K562 (cell line): Measurements from ENCODE around the gene MTHFR.

ENCODE experiments used
- EP300 ChIP-seq: IDR thresholded peaks from 2 replicates; pipeline ENCODE4 v1.6.1; 2012; ENCODE audit warnings: low read length, improper control_type of control experiment
- POLR2A ChIP-seq: fragments of 450-650 bp; conservative IDR thresholded peaks from 2 replicates; pipeline ENCODE4 v1.6.1; 2016
- RAD21 ChIP-seq, 2 experiments: fragments of 250-450 bp in 1 of 2; fragments of 450-650 bp in 1 of 2; sonication (Bioruptor Pico) in 1 of 2; formaldehyde crosslinking in 1 of 2; IDR thresholded peaks in 1 of 2; conservative IDR thresholded peaks in 1 of 2; 2 replicates each; pipeline versions ENCODE4 v1.4.0 to v1.8.0; 2020 to 2022; ENCODE audit warnings: mild to moderate bottlenecking in 2 of 2, moderate library complexity in 1 of 2
- RCOR1 ChIP-seq, 2 experiments: IDR thresholded peaks; 2 replicates each; pipeline ENCODE4 v1.6.1; 2012; ENCODE audit warnings: low read depth in 2 of 2, low read length in 2 of 2, borderline replicate concordance in 1 of 2, improper control_type of control experiment in 1 of 2
- SMARCA5 ChIP-seq: fragments of 450-650 bp; IDR thresholded peaks from 2 replicates; pipeline ENCODE4 v1.6.1; 2016
- TF ChIP-seq, protein P1 (sequence below), 3 experiments: IDR thresholded peaks in 2 of 3; conservative IDR thresholded peaks in 1 of 3; 2 replicates each; pipeline ENCODE4 v1.5.1; 2011 to 2012; ENCODE audit warnings: low read length in 3 of 3, mild to moderate bottlenecking in 3 of 3, control low read depth in 2 of 3, improper control_type of control experiment in 1 of 3, inconsistent platforms in 1 of 3, low read depth in 1 of 3, mixed read lengths in 1 of 3, moderate library complexity in 1 of 3; ENCODE audit not compliant: insufficient read depth in 2 of 3
- TF ChIP-seq, protein P2 (sequence below): sonication (generic); formaldehyde crosslinking; IDR thresholded peaks from 2 replicates; pipeline ENCODE4 v1.8.1; 2023; ENCODE audit warnings: mild to moderate bottlenecking, missing genetic modification reagents
- TF ChIP-seq, protein P3 (sequence below): fragments of 450-650 bp; IDR thresholded peaks from 2 replicates; pipeline ENCODE4 v1.7.1; 2018; ENCODE audit warnings: mild to moderate bottlenecking, low read depth; ENCODE audit not compliant: partially characterized antibody

DNA sequence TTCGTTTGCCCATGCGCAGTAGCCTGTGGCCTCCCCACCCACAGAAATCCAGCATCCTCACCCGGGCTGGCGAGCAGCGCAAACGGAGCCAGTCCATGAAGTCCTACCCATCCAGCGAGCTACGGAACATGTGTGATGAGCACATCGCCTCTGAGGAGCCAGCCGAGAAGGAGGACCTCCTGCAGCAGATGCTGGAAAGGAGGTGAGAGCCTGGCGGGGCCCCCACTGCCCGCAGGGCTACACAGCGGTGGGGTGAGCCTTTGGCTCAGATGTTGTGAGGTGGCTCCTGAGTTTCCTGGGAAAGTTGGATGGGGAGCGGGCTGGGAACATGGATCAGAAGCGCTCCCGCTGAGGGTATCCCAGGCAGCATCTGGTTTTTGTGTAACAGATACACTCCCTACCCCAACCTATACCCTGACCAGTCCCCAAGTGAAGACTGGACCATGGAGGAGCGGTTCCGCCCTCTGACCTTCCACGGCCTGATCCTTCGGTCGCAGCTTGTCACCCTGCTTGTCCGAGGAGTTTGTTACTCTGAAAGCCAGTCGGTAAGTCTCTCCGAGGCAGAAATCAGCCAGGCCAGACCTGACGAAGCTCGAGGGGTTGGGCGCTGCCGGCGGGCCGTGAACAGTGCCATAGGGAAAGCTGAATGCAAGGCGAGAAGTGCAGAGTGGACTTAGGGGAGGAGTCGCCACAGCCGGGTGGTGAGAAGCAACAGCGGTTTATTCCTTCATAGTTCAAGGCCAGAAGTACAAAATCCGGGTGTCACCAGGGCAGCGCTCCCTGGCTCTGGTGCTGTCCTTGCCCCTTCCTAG, 31.4 kb upstream of the MTHFR start:
- TF ChIP-seq POLR2A: no peak
- TF ChIP-seq RCOR1 (IDR thresholded peaks at IDR 0.05; ENCODE audit: borderline replicate concordance in 1 of 2, low read depth in 2 of 2, low read length in 2 of 2): no peak
- TF ChIP-seq SMARCA5: no peak
- TF ChIP-seq, protein P1, sequence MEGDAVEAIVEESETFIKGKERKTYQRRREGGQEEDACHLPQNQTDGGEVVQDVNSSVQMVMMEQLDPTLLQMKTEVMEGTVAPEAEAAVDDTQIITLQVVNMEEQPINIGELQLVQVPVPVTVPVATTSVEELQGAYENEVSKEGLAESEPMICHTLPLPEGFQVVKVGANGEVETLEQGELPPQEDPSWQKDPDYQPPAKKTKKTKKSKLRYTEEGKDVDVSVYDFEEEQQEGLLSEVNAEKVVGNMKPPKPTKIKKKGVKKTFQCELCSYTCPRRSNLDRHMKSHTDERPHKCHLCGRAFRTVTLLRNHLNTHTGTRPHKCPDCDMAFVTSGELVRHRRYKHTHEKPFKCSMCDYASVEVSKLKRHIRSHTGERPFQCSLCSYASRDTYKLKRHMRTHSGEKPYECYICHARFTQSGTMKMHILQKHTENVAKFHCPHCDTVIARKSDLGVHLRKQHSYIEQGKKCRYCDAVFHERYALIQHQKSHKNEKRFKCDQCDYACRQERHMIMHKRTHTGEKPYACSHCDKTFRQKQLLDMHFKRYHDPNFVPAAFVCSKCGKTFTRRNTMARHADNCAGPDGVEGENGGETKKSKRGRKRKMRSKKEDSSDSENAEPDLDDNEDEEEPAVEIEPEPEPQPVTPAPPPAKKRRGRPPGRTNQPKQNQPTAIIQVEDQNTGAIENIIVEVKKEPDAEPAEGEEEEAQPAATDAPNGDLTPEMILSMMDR (IDR thresholded peaks at IDR 0.05 in 2 of 3, conservative IDR thresholded peaks at IDR 0.05 in 1 of 3; ENCODE audit: insufficient read depth in 2 of 3, low read depth in 1 of 3, low read length in 3 of 3): no peak
- TF ChIP-seq, protein P2, sequence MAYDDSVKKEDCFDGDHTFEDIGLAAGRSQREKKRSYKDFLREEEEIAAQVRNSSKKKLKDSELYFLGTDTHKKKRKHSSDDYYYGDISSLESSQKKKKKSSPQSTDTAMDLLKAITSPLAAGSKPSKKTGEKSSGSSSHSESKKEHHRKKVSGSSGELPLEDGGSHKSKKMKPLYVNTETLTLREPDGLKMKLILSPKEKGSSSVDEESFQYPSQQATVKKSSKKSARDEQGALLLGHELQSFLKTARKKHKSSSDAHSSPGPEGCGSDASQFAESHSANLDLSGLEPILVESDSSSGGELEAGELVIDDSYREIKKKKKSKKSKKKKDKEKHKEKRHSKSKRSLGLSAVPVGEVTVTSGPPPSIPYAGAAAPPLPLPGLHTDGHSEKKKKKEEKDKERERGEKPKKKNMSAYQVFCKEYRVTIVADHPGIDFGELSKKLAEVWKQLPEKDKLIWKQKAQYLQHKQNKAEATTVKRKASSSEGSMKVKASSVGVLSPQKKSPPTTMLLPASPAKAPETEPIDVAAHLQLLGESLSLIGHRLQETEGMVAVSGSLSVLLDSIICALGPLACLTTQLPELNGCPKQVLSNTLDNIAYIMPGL (CRISPR knock-in tag): no peak
- TF ChIP-seq, protein P3, sequence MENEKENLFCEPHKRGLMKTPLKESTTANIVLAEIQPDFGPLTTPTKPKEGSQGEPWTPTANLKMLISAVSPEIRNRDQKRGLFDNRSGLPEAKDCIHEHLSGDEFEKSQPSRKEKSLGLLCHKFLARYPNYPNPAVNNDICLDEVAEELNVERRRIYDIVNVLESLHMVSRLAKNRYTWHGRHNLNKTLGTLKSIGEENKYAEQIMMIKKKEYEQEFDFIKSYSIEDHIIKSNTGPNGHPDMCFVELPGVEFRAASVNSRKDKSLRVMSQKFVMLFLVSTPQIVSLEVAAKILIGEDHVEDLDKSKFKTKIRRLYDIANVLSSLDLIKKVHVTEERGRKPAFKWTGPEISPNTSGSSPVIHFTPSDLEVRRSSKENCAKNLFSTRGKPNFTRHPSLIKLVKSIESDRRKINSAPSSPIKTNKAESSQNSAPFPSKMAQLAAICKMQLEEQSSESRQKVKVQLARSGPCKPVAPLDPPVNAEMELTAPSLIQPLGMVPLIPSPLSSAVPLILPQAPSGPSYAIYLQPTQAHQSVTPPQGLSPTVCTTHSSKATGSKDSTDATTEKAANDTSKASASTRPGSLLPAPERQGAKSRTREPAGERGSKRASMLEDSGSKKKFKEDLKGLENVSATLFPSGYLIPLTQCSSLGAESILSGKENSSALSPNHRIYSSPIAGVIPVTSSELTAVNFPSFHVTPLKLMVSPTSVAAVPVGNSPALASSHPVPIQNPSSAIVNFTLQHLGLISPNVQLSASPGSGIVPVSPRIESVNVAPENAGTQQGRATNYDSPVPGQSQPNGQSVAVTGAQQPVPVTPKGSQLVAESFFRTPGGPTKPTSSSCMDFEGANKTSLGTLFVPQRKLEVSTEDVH: no peak
- TF ChIP-seq RAD21 (CRISPR knock-in tag; conservative IDR thresholded peaks at IDR 0.05 in 1 of 2, IDR thresholded peaks at IDR 0.05 in 1 of 2): no peak
- TF ChIP-seq EP300: no peak
